K562 (cell line): ENCODE data around the gene PRM3. TPM values are rescaled to one million over a fixed set of nuclear protein-coding genes. Genes with fewer than 3 reads are reported as not detected.
A peak's percentile ranks its signal among the peaks of the same experiment; 100 is the strongest.

ENCODE experiments used
- C11orf30 ChIP-seq: fragments of 450-650 bp; IDR thresholded peaks from 2 replicates; pipeline ENCODE4 v1.6.1; 2016; ENCODE audit warnings: low read depth, mild to moderate bottlenecking
- CREBBP ChIP-seq: IDR thresholded peaks from one replicate; pipeline ENCODE4 v1.6.1; 2012; ENCODE audit warnings: low read depth, mild to moderate bottlenecking, control low read depth, inconsistent platforms, low read length
- HDAC3 ChIP-seq: fragments of 450-650 bp; IDR thresholded peaks from 2 replicates; pipeline ENCODE4 v1.6.1; 2018; ENCODE audit warnings: borderline replicate concordance, mild to moderate bottlenecking, moderate library complexity; ENCODE audit not compliant: partially characterized antibody
- HOXB6 ChIP-seq: fragments of 250-450 bp; sonication (Bioruptor Pico); IDR thresholded peaks from 2 replicates; pipeline ENCODE4 v1.5.1; 2022; ENCODE audit warnings: mild to moderate bottlenecking, borderline replicate concordance
- LARP7 ChIP-seq: fragments of 450-650 bp; IDR thresholded peaks from 2 replicates; pipeline ENCODE4 v1.6.1; 2016
- MAX ChIP-seq: sonication (generic); formaldehyde crosslinking; IDR thresholded peaks from 2 replicates; pipeline ENCODE4 v1.9.0; 2022; ENCODE audit warnings: mild to moderate bottlenecking, missing genetic modification reagents
- MAZ ChIP-seq, 2 experiments: fragments of 450-650 bp in 1 of 2; sonication (generic) in 1 of 2; formaldehyde crosslinking; IDR thresholded peaks in 1 of 2; conservative IDR thresholded peaks in 1 of 2; 2 replicates each; pipeline versions ENCODE4 v1.4.0 to v1.5.0; 2020; ENCODE audit warnings: mild to moderate bottlenecking in 1 of 2, missing genetic modification reagents in 1 of 2
- MECOM ChIP-seq: fragments of 250-450 bp; sonication (Bioruptor Pico); IDR thresholded peaks from 2 replicates; pipeline ENCODE4 v1.8.0; 2022; ENCODE audit warnings: inconsistent platforms
- MYNN ChIP-seq, 2 experiments: sonication (generic); formaldehyde crosslinking in 1 of 2; IDR thresholded peaks; 2 replicates each; pipeline versions ENCODE4 v1.5.0 to v1.6.1; 2016 to 2020; ENCODE audit warnings: antibody characterized with exemption in 1 of 2, missing genetic modification reagents in 1 of 2
- RBM25 ChIP-seq: fragments of 200-400 bp; formaldehyde crosslinking; IDR thresholded peaks from 2 replicates; pipeline ENCODE4 v1.6.1; 2018; ENCODE audit warnings: low read length, low read depth, moderate library complexity; ENCODE audit not compliant: severe bottlenecking
- SPI1 ChIP-seq: IDR thresholded peaks from 2 replicates; pipeline ENCODE4 v1.6.1; 2011; ENCODE audit warnings: low read depth, low read length, control low read depth, borderline replicate concordance
- ZBTB49 ChIP-seq: sonication (generic); formaldehyde crosslinking; IDR thresholded peaks from 2 replicates; pipeline ENCODE4 v1.8.0; 2022; ENCODE audit warnings: missing genetic modification reagents, mild to moderate bottlenecking, borderline replicate concordance
- ZFP30 ChIP-seq: fragments of 250-450 bp; sonication (Bioruptor Pico); IDR thresholded peaks from 2 replicates; pipeline ENCODE4 v1.8.0; 2022; ENCODE audit warnings: moderate library complexity, mild to moderate bottlenecking, inconsistent platforms, borderline replicate concordance
- ZNF24 ChIP-seq: fragments of 450-650 bp; IDR thresholded peaks from 2 replicates; pipeline ENCODE4 v1.6.1; 2016
- ZNF668 ChIP-seq: fragments of 250-450 bp; sonication (Bioruptor Pico); IDR thresholded peaks from 2 replicates; pipeline ENCODE4 v1.8.0; 2022; ENCODE audit warnings: mild to moderate bottlenecking, inconsistent platforms
- polyA plus RNA-seq, 8 experiments: library from polyadenylated mRNA; depleted of rRNA in 4 of 8; stranded (reverse) in 5 of 8; unstranded in 3 of 8; fragments of >200 nt; fragmentation: Nextera tagmentation in 2 of 8; fragmentation: Illumina TruSeq in 1 of 8; extraction: Ambion mirVana in 2 of 8; extraction: Trizol in 1 of 8; gene quantifications; 2 replicates each; pipeline versions ENCODE4 v1.2.1 to v1.2.3, GENCODE V29; 2011 to 2014; ENCODE audit warnings: inconsistent platforms in 1 of 8, missing spikeins in 1 of 8
- total RNA-seq, 7 experiments: library from RNA; depleted of rRNA in 6 of 7; stranded (reverse); fragments of >200 nt in 6 of 7; fragmentation: Illumina TruSeq in 2 of 7; extraction: Trizol in 2 of 7; gene quantifications; 2 replicates each; pipeline versions ENCODE4 v1.2.1 to v1.2.3, GENCODE V29; 2011 to 2021; ENCODE audit warnings: low replicate concordance in 1 of 7
- TF ChIP-seq, protein P1 (sequence below): fragments of 450-650 bp; formaldehyde crosslinking; IDR thresholded peaks from 2 replicates; pipeline ENCODE4 v1.4.0; 2020; ENCODE audit warnings: mild to moderate bottlenecking, mixed read lengths
- TF ChIP-seq, protein P2 (sequence below): fragments of 450-650 bp; IDR thresholded peaks from 2 replicates; pipeline ENCODE4 v1.6.1; 2017; ENCODE audit warnings: mild to moderate bottlenecking, moderate library complexity

The PRM3 gene
- total and polyA plus RNA-seq, 9 of the 15 experiments (the other 6 are each of a cell fraction or from before 2014, with no cell fraction given), result not detected

DNA sequence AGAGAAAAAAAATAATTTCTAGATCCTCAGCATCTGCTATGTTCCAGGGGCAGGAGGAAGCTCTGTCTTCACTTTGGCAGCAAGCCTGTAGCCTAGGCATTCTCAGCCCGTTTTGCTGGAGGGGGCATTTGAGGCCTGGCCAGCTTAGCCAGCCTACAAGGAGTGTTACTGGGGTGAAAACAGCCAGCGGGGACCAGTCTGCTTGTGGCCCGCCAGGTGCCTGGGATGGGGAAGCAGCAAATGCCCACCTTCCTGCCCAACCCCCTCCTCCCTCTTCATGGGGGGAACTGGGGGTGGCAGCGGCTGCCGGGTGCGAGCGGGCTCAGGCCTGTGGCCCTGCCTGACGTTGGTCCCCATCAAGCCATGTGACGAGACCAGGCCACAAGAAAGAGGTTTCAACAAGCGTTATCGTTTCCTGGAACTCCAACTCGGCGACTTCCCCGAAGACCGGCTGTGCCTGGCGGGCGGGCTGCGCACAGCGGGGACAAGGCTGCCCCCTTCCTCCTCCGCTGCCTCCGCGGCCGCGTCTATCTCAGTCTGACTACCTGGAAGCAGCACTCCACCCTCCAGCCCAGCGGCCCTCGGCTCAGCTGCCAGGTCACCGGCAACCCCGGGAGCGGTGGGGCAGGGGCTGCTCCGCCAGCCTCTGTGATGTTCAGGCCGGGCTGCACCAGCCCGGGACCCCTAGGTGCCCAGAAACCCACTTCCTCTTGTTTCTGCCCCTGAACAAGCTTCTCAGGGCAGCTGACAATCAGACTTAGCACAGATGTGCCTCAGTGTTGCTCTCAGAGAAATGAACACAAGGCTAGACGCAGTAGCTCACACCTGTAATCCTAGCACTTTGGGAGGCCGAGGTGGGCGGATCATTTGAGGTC is 40.3 kb downstream of the PRM3 start (continued):
- no peak for TF ChIP-seq ZNF24
- TF ChIP-seq, protein P1, sequence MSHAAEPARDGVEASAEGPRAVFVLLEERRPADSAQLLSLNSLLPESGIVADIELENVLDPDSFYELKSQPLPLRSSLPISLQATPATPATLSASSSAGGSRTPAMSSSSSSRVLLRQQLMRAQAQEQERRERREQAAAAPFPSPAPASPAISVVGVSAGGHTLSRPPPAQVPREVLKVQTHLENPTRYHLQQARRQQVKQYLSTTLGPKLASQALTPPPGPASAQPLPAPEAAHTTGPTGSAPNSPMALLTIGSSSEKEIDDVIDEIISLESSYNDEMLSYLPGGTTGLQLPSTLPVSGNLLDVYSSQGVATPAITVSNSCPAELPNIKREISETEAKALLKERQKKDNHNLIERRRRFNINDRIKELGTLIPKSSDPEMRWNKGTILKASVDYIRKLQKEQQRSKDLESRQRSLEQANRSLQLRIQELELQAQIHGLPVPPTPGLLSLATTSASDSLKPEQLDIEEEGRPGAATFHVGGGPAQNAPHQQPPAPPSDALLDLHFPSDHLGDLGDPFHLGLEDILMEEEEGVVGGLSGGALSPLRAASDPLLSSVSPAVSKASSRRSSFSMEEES (CRISPR knock-in tag), result peak; percentile 22
- no peak for TF ChIP-seq RBM25
- no peak for TF ChIP-seq CREBBP
- peak; percentile 59; the same call in 1 of the 2 replicates for TF ChIP-seq SPI1
- peak; percentile 89 for TF ChIP-seq MECOM (CRISPR knock-in tag)
- no peak for TF ChIP-seq C11orf30
- TF ChIP-seq MYNN (IDR thresholded peaks at IDR 0.05), result peak; percentile 83
- TF ChIP-seq MYNN (CRISPR knock-in tag; IDR thresholded peaks at IDR 0.05), result no peak
- TF ChIP-seq ZNF668 (CRISPR knock-in tag), result peak; percentile 95
- TF ChIP-seq MAX (CRISPR knock-in tag), result peak; percentile 81
- peak; percentile 92 to 94 for TF ChIP-seq MAZ (CRISPR knock-in tag; conservative IDR thresholded peaks at IDR 0.05 in 1 of 2, IDR thresholded peaks at IDR 0.05 in 1 of 2)
- no peak for TF ChIP-seq ZFP30 (CRISPR knock-in tag)
- TF ChIP-seq, protein P2, sequence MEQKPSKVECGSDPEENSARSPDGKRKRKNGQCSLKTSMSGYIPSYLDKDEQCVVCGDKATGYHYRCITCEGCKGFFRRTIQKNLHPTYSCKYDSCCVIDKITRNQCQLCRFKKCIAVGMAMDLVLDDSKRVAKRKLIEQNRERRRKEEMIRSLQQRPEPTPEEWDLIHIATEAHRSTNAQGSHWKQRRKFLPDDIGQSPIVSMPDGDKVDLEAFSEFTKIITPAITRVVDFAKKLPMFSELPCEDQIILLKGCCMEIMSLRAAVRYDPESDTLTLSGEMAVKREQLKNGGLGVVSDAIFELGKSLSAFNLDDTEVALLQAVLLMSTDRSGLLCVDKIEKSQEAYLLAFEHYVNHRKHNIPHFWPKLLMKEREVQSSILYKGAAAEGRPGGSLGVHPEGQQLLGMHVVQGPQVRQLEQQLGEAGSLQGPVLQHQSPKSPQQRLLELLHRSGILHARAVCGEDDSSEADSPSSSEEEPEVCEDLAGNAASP, result no peak
- no peak for TF ChIP-seq HOXB6 (CRISPR knock-in tag)
- no peak for TF ChIP-seq HDAC3
- TF ChIP-seq LARP7, result no peak
- TF ChIP-seq ZBTB49 (CRISPR knock-in tag), result no peak
